ENCODE results near the gene ARHGEF3.

Gene ARHGEF3

DNA sequence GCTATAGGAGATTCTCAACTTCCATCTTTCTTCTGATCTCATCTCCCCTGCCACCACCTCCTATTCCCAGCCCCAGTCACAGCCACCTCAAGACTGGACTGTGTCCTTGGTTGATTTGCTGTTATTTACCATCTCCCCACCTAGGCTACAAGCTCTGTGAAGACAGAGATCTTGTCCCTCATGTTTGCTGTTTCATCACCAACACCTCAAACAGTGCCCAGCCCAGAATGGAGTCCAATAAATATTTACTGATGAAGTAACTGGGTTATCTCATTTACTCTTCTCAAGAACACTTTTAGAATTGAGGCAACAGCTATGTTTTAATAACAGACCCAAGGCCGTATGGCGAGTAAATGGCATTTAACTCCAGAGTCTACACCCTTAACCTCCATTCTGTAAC is 29.1 kb upstream of the ARHGEF3 start:
- no peak overlapping the region for H3K4me3 ChIP-seq (ENCODE audit: control insufficient read depth, low read depth, low read length)
- TF ChIP-seq, protein P1, sequence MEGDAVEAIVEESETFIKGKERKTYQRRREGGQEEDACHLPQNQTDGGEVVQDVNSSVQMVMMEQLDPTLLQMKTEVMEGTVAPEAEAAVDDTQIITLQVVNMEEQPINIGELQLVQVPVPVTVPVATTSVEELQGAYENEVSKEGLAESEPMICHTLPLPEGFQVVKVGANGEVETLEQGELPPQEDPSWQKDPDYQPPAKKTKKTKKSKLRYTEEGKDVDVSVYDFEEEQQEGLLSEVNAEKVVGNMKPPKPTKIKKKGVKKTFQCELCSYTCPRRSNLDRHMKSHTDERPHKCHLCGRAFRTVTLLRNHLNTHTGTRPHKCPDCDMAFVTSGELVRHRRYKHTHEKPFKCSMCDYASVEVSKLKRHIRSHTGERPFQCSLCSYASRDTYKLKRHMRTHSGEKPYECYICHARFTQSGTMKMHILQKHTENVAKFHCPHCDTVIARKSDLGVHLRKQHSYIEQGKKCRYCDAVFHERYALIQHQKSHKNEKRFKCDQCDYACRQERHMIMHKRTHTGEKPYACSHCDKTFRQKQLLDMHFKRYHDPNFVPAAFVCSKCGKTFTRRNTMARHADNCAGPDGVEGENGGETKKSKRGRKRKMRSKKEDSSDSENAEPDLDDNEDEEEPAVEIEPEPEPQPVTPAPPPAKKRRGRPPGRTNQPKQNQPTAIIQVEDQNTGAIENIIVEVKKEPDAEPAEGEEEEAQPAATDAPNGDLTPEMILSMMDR (conservative IDR thresholded peaks at IDR 0.05; ENCODE audit: control insufficient read depth, insufficient read depth, low read depth, low read length): no peak
- DNase-seq (ENCODE audit: low read depth): no peak

DNA sequence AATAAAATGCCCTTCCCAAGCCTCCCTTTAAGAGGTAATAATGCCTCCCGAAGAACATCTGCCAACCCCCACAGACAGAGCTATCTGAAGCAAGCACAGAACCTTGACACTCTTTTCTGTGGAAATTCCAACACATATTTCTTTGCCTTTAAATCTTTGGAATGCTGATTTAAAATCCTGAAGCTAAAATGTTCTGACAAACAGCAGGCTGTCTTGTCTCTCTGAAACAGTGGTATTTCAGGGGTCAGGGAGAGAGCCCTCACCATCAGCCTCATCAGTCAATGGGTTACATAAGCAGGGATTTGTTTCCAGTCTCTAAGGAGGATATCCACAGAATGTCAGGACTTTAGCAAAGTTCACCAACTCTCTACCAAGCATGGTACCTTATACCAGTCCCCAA is 27.8 kb upstream of the ARHGEF3 start:
- TF ChIP-seq, protein P1 (conservative IDR thresholded peaks at IDR 0.05; ENCODE audit: control insufficient read depth, insufficient read depth, low read depth, low read length): no peak

DNA sequence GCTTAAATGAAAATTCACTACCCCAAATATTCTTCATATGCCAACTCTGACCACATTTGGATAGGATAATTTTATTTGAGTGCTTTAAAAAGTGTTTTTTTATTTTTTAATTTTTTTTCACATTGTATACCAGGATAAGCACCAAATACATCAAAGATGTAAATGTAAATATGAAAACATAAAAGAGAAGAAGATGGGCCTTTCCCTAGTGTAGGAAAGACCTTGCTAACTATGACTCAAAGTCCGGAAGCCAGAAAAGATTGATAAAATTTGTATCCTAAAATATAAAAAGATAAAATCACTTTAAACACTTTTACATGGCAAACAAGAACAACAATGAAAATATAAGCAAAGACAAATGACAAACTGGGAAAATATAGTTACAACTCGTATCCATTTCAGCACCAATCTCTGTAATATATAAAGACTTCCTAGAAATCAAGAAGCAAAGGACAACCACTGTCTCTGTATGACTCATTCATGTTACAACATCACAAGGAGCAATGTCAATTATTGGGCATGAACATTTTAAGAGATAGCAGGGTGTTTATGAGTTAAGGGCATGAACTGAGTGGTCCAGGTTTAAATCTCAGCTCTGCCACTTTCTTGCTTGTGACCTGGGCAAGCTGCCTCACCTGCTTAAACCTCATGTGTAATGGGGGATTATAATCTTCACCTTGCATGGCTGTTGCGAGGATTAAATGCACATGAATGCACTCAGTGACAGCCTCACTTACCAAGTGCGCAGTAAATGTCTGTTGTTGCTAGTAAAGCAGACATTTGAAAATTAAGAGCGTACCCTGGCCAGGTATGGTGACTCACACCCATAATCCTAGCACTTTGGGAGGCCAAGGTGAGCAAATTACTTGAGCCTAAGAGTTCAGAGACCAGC is 25.3 kb upstream of the ARHGEF3 start:
- DNase-seq (ENCODE audit: low read depth): peak; percentile 64
- TF ChIP-seq, protein P1 (conservative IDR thresholded peaks at IDR 0.05; ENCODE audit: control insufficient read depth, insufficient read depth, low read depth, low read length): no peak
- no peak overlapping the region for H3K4me3 ChIP-seq (ENCODE audit: control insufficient read depth, low read depth, low read length)

More for the DNA sequence above, 27.8 kb upstream of the ARHGEF3 start:
- DNase-seq (ENCODE audit: low read depth): no peak
- no peak overlapping the region for H3K4me3 ChIP-seq (ENCODE audit: control insufficient read depth, low read depth, low read length)

DNA sequence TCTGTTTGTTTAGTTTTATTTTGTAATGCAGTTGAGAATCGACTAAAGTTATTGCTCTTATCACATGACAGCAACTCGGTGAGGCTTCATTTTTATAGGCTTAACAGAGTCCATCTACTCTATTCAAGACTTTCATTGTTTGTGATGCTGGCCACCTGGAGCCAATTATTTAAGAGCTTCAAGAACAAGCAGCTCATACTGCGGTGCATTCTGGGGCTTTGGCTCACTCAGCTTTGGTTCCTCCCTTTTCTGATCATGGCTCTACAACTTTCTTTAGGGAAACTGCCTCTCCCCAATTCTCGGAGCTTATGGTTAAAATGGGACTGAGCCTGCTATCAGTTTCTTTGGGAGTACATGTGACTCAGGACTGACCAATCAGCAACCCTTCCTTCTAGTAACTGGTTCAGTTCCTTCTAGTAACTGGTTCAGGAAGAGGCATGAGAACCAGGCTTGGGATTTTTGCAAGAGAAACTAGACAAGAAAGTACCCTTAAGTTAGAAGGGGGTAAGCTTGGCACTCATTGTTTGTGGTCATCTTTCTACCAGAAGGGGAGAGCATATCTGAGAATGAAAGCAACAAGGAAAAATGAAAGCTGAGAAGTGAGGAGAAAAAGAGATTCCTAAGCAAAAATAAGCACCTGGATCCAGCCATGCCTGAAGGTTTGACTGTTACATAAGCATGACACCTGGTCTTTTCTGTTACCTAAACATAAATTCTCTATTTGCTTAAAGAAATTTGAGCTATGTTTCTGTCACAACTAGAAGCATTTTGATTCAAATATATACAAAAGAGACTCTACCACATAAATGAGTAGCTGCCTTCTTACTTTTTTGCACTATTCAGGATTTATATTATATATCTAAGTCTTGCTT is 24.1 kb upstream of the ARHGEF3 start:
- TF ChIP-seq, protein P1 (conservative IDR thresholded peaks at IDR 0.05; ENCODE audit: control insufficient read depth, insufficient read depth, low read depth, low read length): no peak
- DNase-seq (ENCODE audit: low read depth): peak; percentile 37
- H3K4me3 ChIP-seq (ENCODE audit: control insufficient read depth, low read depth, low read length): no peak overlapping the region

DNA sequence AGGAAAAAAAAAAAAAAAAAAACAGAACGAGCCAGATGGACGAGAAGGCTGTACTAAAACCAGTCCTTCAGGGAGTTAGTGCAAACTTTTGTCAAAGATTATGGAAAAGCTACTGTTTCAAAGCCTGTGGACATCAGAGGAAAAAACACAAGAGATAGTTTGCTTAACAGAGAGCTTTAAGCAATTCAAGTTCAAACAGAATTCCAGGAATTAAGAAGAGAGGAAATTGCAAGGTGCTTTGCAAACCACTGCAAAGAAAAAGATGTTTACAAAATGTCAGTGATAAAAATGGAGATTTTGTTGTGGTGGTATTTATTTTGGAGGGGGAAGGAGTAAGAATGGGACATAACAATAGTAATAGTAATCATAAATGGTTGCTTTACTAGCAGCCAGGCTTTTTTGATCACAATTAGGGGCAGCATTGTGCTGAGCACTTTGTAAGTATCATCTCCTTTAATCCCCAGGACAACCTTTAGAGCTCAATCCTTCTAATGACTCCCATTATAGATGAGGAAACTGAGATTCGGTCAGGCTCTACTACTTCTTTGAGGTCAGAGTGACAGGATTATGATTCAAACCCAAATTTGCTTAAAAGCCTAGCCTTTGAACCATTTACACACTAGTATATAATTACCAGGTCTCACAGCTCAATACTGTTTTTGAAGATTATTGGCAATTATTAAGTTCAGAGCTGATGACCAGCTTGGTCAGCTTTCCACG is 22.4 kb upstream of the ARHGEF3 start:
- TF ChIP-seq, protein P1 (conservative IDR thresholded peaks at IDR 0.05; ENCODE audit: control insufficient read depth, insufficient read depth, low read depth, low read length): no peak
- H3K4me3 ChIP-seq (ENCODE audit: control insufficient read depth, low read depth, low read length): no peak overlapping the region
- DNase-seq (ENCODE audit: low read depth): no peak

DNA sequence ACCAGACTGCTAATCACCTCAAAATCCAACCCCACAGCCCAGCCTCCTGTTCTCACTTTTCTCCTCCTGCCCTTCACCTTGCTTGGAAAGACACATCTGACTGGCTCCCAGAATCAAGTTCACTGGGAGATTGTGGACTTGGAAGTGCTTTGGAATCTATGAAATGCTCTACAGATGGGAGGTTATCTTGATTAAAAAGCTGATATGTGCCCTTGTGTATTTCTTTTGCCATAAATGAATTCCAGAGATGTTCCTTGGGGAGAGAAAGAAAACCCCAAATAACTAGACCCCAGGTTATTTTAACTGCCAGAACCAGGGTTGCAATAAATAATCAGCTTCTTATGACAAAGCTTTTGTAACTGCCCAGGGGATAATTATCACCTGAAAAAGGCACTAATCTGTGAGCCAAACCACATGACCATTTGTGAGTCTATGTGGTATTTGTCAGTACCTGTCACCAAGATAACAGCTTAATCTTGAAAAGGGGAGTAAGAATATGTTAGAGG is 21.7 kb upstream of the ARHGEF3 start:
- TF ChIP-seq, protein P1 (conservative IDR thresholded peaks at IDR 0.05; ENCODE audit: control insufficient read depth, insufficient read depth, low read depth, low read length): no peak
- no peak for DNase-seq (ENCODE audit: low read depth)
- H3K4me3 ChIP-seq (ENCODE audit: control insufficient read depth, low read depth, low read length): no peak overlapping the region
